Common myeloid progenitor, CD34-positive (primary cell): ENCODE data around the gene PALMD.
A peak's percentile ranks its signal among the peaks of the same experiment; 100 is the strongest.

Experiments used
- CTCF ChIA-PET: fragments of 350-600 bp; sonication (Branson Sonifier 250); formaldehyde crosslinking; loops from one replicate; lab custom pipeline; 2021; ENCODE audit warnings: antibody characterized with exemption; lab: Charles Lee
- POLR2A ChIA-PET: fragments of 350-600 bp; sonication (Branson Sonifier 250); formaldehyde crosslinking; loops from one replicate; lab custom pipeline; 2021; ENCODE audit warnings: antibody characterized with exemption; lab: Charles Lee
- DNase-seq, 3 donors: peaks; one replicate each; pipeline versions ENCODE4 v3.0.0 to v3.0.0-alpha.2; 2013
- H3K27ac ChIP-seq, 2 experiments: 1 replicate in 1 of 2; 2 replicates in 1 of 2; pipeline ENCODE4 v1.7.0; 2013; ENCODE audit warnings: inconsistent platforms in 2 of 2, low read length in 2 of 2, mild to moderate bottlenecking in 2 of 2, low read depth in 1 of 2, moderate library complexity in 1 of 2; ENCODE audit not compliant: severe bottlenecking in 2 of 2, insufficient read depth in 1 of 2, poor library complexity in 1 of 2
- H3K27me3 ChIP-seq, 5 experiments: replicated peaks in 2 of 5; 1 replicate in 3 of 5; 2 replicates in 2 of 5; pipeline versions ENCODE4 v1.6.1 to v1.7.0; 2013; ENCODE audit warnings: low read length in 4 of 5, mild to moderate bottlenecking in 2 of 5, moderate library complexity in 2 of 5, inconsistent platforms in 1 of 5; ENCODE audit not compliant: insufficient read depth in 5 of 5, control insufficient read depth in 4 of 5
- H3K36me3 ChIP-seq, 4 experiments: 1 replicate in 2 of 4; 2 replicates in 2 of 4; pipeline versions ENCODE4 v1.6.1 to v1.7.0; 2013; ENCODE audit warnings: low read length in 3 of 4, control low read depth in 1 of 4, mild to moderate bottlenecking in 1 of 4; ENCODE audit not compliant: control insufficient read depth in 4 of 4, insufficient read depth in 4 of 4
- H3K4me1 ChIP-seq, 4 experiments: 1 replicate in 3 of 4; 2 replicates in 1 of 4; pipeline versions ENCODE4 v1.6.1 to v1.7.1; 2013; ENCODE audit warnings: low read length in 3 of 4, mild to moderate bottlenecking in 3 of 4, control low read depth in 1 of 4, inconsistent platforms in 1 of 4, moderate library complexity in 1 of 4; ENCODE audit not compliant: control insufficient read depth in 4 of 4, insufficient read depth in 4 of 4; ENCODE audit errors: control extremely low read depth in 1 of 4
- H3K4me3 ChIP-seq, 7 experiments: 1 replicate in 4 of 7; 2 replicates in 3 of 7; pipeline versions ENCODE4 v1.5.1 to v1.7.0; 2013; ENCODE audit warnings: mild to moderate bottlenecking in 7 of 7, low read length in 6 of 7, moderate library complexity in 6 of 7, inconsistent platforms in 2 of 7, low read depth in 2 of 7, control low read depth in 1 of 7; ENCODE audit not compliant: insufficient read depth in 4 of 7, control insufficient read depth in 1 of 7; ENCODE audit errors: extremely low read depth in 1 of 7
- H3K9me3 ChIP-seq, 5 experiments: 1 replicate in 4 of 5; 2 replicates in 1 of 5; pipeline versions ENCODE4 v1.6.1 to v1.7.1; 2013; ENCODE audit warnings: low read length in 4 of 5, mild to moderate bottlenecking in 2 of 5, inconsistent platforms in 1 of 5, low read depth in 1 of 5, moderate library complexity in 1 of 5; ENCODE audit not compliant: control insufficient read depth in 4 of 5, insufficient read depth in 2 of 5; ENCODE audit errors: control extremely low read depth in 1 of 5
- WGBS: methylation state at CpG from one replicate; pipeline ENCODE4 v1.1.5; 2013; ENCODE audit not compliant: insufficient coverage; 5-methylcytosine and 5-hydroxymethylcytosine counted together

Gene PALMD

GRCh38 chr1:99705385-99705784, 59.5 kb downstream of the PALMD start:
- CTCF ChIA-PET = interaction anchor here (1.3 to 1.9 kb wide), 3 partner anchors 10 to 956 kb away, joined by 3 to 5 read pairs (median 3); no protein-coding TSS in a partner anchor
- POLR2A ChIA-PET = no interaction called here
- Histone ChIP-seq H3K27ac (no peak overlapping the region), H3K9me3 (peaks cover 0 to 1% (median 0%) of the 10 kb centered on the region in 5 experiments), H3K27me3 (no peaks in the 10 kb centered on the region), H3K4me1 (no peaks in the 10 kb centered on the region), H3K4me3 (no peak overlapping the region), H3K36me3 (peaks cover 0 to 8% (median 0%) of the 10 kb centered on the region in 4 experiments)
- DNase-seq = no peak

- CTCF ChIA-PET = interaction anchor here (0.9 to 1.4 kb wide), 4 partner anchors 10 to 959 kb away, joined by 3 to 7 read pairs (median 4); no protein-coding TSS in a partner anchor
- no peaks in the 10 kb centered on the region for H3K27me3 ChIP-seq
- POLR2A ChIA-PET = no interaction called here
- no peaks in the 10 kb centered on the region for H3K4me1 ChIP-seq
- WGBS = no CpG with 5 or more reads among the region's 4 CpGs
- H3K36me3 ChIP-seq = peaks cover 0 to 17% (median 2%) of the 10 kb centered on the region in 4 experiments
- H3K27ac ChIP-seq = no peak overlapping the region
- H3K4me3 ChIP-seq = no peak overlapping the region
- H3K9me3 ChIP-seq = no peaks in the 10 kb centered on the region
- DNase-seq = peak; percentile 54 to 78 (median 72)
These were observed 61.7 kb downstream of the PALMD start for GRCh38 chr1:99707535-99708142.

- 100% methylated on average over 1 of the region's 4 CpGs for WGBS
- Histone ChIP-seq H3K9me3 (no peaks in the 10 kb centered on the region), H3K4me3 (no peak overlapping the region), H3K36me3 (peaks cover 0 to 19% (median 2%) of the 10 kb centered on the region in 4 experiments), H3K4me1 (no peaks in the 10 kb centered on the region), H3K27ac (no peak overlapping the region), H3K27me3 (no peaks in the 10 kb centered on the region)
- CTCF ChIA-PET = interaction anchor here (1.0 to 1.5 kb wide), 2 partner anchors 13 to 15 kb away, joined by 3 read pairs; no protein-coding TSS in a partner anchor
- DNase-seq = no peak
- POLR2A ChIA-PET = no interaction called here
These were observed 65.1 kb downstream of the PALMD start for GRCh38 chr1:99710994-99711393.

GRCh38 chr1:99713006-99713405, 67.1 kb downstream of the PALMD start:
- H3K4me3 ChIP-seq = no peak overlapping the region
- H3K9me3 ChIP-seq = no peaks in the 10 kb centered on the region
- no CpG with 5 or more reads among the region's 2 CpGs for WGBS
- no peaks in the 10 kb centered on the region for H3K27me3 ChIP-seq
- H3K4me1 ChIP-seq = no peaks in the 10 kb centered on the region
- CTCF ChIA-PET = no interaction called here
- no peak for DNase-seq
- no peak overlapping the region for H3K27ac ChIP-seq
- H3K36me3 ChIP-seq = peaks cover 0 to 24% (median 2%) of the 10 kb centered on the region in 4 experiments
- POLR2A ChIA-PET = no interaction called here

- H3K4me3 ChIP-seq = no peak overlapping the region
- POLR2A ChIA-PET = no interaction called here
- peaks cover 0 to 7% (median 0%) of the 10 kb centered on the region in 4 experiments for H3K36me3 ChIP-seq
- WGBS = no CpG with 5 or more reads among the region's 1 CpG
- H3K27me3 ChIP-seq = no peaks in the 10 kb centered on the region
- CTCF ChIA-PET = interaction anchor here (1.3 to 2.3 kb wide), 2 partner anchors 10 to 15 kb away, joined by 7 to 8 read pairs; no protein-coding TSS in a partner anchor
- no peaks in the 10 kb centered on the region for H3K4me1 ChIP-seq
- DNase-seq = no peak
- H3K9me3 ChIP-seq = no peaks in the 10 kb centered on the region
- no peak overlapping the region for H3K27ac ChIP-seq
These were observed 71.1 kb downstream of the PALMD start for GRCh38 chr1:99717005-99717404.

- Histone ChIP-seq H3K27me3 (no peaks in the 10 kb centered on the region), H3K9me3 (no peaks in the 10 kb centered on the region), H3K27ac (no peak overlapping the region), H3K4me3 (no peak overlapping the region), H3K36me3 (no peaks in the 10 kb centered on the region), H3K4me1 (peaks cover 0 to 8% (median 0%) of the 10 kb centered on the region in 4 experiments)
- CTCF ChIA-PET = no interaction called here
- 100% methylated on average over 1 of the region's 3 CpGs for WGBS
- no peak for DNase-seq
- POLR2A ChIA-PET = no interaction called here
These were observed 77.3 kb downstream of the PALMD start for GRCh38 chr1:99723251-99723650.

- H3K4me1 ChIP-seq = peaks cover 0 to 13% (median 1%) of the 10 kb centered on the region in 4 experiments
- H3K4me3 ChIP-seq = no peak overlapping the region
- ChIA-PET CTCF (interaction anchor here (1.1 kb wide), 1 partner anchor 15 kb away, joined by 3 read pairs; no protein-coding TSS in a partner anchor), POLR2A (no interaction called here)
- no peaks in the 10 kb centered on the region for H3K9me3 ChIP-seq
- no peaks in the 10 kb centered on the region for H3K36me3 ChIP-seq
- DNase-seq = peak in 2 of 3 donors; percentile 20 to 27
- 20% methylated on average over 1 of the region's 4 CpGs for WGBS
- H3K27me3 ChIP-seq = no peaks in the 10 kb centered on the region
- no peak overlapping the region for H3K27ac ChIP-seq
These were observed 80.1 kb downstream of the PALMD start for GRCh38 chr1:99725996-99726395.
